ENCODE data around the gene STT3B.

GRCh38 chr3:31676556-31676955, 143.8 kb downstream of the STT3B start:
- TF ChIP-seq TAF1 (IDR thresholded peaks at IDR 0.05; ENCODE audit: borderline replicate concordance, insufficient read depth, low read length) (no peak), POLR2AphosphoS5 (IDR thresholded peaks at IDR 0.05; ENCODE audit: low read depth, low read length) (no peak), SIN3A (IDR thresholded peaks at IDR 0.05; ENCODE audit: borderline replicate concordance, insufficient read depth, low read length) (no peak), FOXP2 (optimal IDR thresholded peaks at IDR 0.05; ENCODE audit: borderline replicate concordance, extremely low read depth, extremely low read length, insufficient read depth) (no peak), REST (IDR thresholded peaks at IDR 0.05; ENCODE audit: insufficient read depth in 1 of 2, low read depth in 2 of 2, low read length in 2 of 2) (no peak)

All from PFSK-1 (cell line).